Activated gamma-delta T cell (primary cell): ENCODE data around the gene PTPN20.

Experiments used
- DNase-seq: peaks from one replicate; lab custom pipeline; 2025; lab: John Stamatoyannopoulos, UW

The PTPN20 gene

DNA sequence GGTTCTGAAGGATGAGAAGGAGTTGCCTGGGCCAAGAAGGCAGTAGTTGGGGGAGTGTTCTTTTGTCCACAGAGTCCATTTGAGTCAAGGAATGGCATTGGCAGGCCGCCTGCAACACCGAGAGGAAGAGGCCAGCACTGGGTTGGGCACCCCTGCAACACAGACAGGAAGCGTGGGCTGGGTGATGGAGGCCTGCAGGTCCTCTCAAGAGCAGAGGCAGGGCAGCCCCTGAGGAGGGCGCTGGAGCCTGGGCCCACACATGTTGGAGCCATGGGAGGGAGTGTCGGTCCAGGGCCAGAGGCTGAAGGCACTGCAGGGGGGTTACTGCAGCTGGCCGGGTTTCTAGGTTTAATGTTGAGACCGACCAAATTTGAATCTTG is 137.3 kb downstream of the PTPN20 start:
- no peak for DNase-seq

DNA sequence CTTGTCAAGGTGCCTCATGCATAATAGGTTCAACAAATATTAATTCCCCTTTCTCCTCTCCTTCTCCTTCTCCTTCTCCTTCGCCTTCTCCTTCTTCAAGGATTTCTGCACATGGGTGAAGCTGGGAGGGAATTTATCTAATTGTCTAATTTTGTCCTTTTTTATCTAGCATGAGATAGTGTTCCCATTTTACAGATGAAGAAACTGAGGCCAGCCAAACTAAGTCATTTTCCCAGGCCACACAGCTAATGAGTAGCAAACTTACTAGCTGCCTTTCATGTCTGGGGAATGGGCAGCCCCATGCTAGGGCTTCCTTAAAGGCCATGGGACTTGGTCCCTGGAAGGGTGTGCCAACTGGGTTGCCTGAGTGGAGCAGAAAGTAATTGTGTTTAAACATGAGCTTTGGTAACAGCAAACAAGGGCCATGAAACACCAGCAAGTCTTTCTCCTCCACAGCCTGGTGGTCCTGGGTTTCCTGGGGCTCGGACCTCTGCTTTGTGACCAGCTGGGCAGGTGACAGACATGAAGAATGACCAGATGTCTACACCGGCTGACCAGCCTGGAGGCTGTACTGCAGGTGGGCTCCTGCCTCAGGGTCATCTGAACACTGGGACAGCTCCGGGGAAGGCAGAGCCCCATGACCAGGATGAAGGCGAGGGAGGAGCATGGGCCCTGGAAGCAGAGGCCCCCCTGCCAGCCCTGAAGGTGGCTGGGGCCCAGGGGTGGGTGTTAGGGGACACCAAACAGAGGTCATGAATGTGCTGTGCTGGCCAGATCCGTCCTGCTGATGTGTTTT is 138.0 kb downstream of the PTPN20 start:
- DNase-seq: no peak

DNA sequence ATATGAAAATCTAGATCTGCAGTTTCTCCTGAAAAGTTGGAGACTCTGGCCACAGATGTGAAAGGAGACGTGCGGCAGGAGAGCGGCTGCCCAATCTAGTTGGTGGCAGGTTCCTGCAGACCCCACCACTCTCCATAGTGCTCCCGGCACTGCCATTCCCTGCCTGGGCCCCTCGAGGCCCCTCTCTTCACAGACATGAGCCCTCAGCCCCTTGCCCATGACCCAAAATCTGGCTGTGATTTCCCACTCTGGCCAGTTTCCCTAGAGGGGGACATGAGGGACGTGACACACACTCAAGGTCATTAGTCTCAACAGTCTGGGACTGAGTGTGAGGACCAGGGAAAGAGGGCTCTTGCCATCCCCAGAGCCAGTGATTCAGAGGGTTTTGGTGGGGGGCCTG is 138.7 kb downstream of the PTPN20 start:
- no peak for DNase-seq

DNA sequence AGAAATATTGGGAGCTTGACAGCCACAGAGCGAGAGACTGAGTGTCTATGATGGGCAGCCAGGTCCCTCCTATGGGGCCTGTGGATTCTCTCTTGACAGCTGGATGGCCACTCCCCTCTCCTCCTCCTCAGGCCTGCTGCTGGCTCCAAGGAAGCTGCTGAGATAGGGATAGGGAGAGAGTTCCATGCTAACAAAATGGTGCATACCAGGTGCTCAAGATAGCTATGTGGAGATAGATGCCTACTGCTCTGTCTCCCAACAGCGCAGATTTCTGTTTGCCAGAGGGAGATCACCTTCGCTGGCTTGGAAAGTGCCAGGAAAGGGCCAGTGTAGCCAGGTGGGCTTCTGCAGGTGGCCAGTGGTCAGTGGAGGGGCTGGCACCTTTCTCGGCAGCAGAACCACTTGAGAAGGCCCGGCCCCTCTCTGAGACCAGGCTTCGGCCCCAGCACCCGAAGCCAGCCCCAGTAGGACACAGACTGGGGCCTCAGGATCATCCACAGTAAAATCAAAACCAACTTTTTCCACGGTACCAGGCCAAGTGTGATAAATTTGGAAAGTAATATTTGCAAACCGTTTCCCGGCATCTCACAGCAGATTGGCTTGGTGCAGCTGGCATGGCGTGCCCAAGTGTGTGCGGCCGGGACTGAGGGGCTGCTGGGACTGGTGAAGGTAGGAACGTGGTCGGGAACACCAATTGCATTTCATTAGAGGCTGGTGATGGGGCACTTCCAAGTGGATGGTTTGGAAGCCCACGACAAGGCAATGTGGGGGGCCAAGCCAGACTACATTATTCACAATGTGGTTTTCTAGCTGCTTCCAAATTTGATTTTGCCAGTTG is 139.6 kb downstream of the PTPN20 start:
- DNase-seq: no peak

- no peak for DNase-seq
These were observed 140.6 kb downstream of the PTPN20 start for GRCh38 chr10:47051741-47052238.
